ENCODE results near the gene PKD1L1. TPM values are rescaled to one million over a fixed set of nuclear protein-coding genes. Genes with fewer than 3 reads are reported as not detected.

Gene PKD1L1
- total RNA-seq, 1 donor from 2014 or later, result 0.40 TPM

DNA sequence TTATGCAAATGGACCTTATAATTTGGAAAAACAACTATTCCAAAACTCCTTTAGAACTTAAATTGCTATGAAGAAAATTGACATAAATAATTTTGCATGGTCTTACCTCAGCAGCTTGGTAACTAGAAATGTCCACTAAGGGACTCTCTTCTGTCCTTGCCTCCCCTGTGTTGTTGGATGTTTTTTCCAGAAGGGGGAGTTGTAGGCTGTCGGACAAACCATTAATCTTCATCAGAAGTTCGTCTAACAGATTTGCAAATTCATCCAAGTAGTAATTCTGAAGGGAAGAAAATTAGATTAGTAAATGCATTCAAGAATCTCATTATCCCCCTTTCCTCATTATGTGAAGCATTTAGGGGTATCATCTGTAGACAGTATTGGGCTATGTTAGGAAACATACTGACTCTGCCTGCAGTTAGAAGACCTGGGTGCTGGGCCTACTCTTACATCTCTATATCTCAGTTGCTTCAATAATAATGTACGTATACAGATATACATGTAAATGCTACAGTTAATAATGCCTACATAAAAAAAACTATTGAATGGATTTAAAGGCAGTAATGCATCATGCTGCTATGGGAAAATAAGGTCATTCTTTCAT is 155.6 kb downstream of the PKD1L1 start:
- ChIA-PET POLR2A (no interaction called here), CTCF (no interaction called here)
- Mint-ChIP-seq H3K27me3 (no peaks in the 10 kb centered on the region), H3K27ac (no peak overlapping the region), H3K9me3 (no peaks in the 10 kb centered on the region), H3K4me3 (no peak overlapping the region), H3K36me3 (ENCODE audit: low read depth) (no peaks in the 10 kb centered on the region), H3K4me1 (no peaks in the 10 kb centered on the region)
- ATAC-seq (ENCODE audit: low read depth) (no peak), DNase-seq (no peak)
- intact Hi-C loops (cut with micrococcal nuclease), result loop anchor here (1.0 kb wide), 1 partner anchor 177 kb away; no protein-coding TSS in a partner anchor
- TF ChIP-seq, protein P1, sequence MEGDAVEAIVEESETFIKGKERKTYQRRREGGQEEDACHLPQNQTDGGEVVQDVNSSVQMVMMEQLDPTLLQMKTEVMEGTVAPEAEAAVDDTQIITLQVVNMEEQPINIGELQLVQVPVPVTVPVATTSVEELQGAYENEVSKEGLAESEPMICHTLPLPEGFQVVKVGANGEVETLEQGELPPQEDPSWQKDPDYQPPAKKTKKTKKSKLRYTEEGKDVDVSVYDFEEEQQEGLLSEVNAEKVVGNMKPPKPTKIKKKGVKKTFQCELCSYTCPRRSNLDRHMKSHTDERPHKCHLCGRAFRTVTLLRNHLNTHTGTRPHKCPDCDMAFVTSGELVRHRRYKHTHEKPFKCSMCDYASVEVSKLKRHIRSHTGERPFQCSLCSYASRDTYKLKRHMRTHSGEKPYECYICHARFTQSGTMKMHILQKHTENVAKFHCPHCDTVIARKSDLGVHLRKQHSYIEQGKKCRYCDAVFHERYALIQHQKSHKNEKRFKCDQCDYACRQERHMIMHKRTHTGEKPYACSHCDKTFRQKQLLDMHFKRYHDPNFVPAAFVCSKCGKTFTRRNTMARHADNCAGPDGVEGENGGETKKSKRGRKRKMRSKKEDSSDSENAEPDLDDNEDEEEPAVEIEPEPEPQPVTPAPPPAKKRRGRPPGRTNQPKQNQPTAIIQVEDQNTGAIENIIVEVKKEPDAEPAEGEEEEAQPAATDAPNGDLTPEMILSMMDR (IDR thresholded peaks at IDR 0.05), result no peak

DNA sequence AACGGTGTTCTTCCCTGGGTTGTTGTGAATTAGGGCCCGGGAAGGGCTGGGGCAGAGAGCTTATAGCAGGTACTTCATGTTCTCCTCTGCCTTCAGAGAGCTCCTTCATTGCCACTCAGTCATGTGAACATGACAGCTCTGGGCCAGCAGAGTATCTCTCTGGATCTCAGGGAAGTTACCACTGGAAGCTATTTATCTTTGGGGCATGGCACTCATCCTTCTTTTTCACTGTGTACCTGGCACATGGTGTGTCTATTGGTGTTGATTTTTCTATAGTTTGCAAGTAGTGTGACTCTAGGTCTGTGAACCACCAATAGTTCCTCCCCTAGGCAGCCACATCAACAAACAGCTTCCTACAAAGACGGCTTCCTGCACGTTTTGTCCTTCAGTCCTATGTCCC is 156.6 kb downstream of the PKD1L1 start:
- Mint-ChIP-seq H3K9me3 (no peaks in the 10 kb centered on the region), H3K4me3 (no peak overlapping the region), H3K4me1 (no peaks in the 10 kb centered on the region), H3K27me3 (no peaks in the 10 kb centered on the region), H3K27ac (no peak overlapping the region), H3K36me3 (ENCODE audit: low read depth) (no peaks in the 10 kb centered on the region)
- ChIA-PET CTCF (no interaction called here), POLR2A (no interaction called here)
- no peak for DNase-seq
- TF ChIP-seq, protein P1 (IDR thresholded peaks at IDR 0.05), result no peak
- intact Hi-C loops (cut with micrococcal nuclease), result loop anchor here (1.0 kb wide), 1 partner anchor 178 kb away; no protein-coding TSS in a partner anchor
- ATAC-seq (ENCODE audit: low read depth), result no peak

DNA sequence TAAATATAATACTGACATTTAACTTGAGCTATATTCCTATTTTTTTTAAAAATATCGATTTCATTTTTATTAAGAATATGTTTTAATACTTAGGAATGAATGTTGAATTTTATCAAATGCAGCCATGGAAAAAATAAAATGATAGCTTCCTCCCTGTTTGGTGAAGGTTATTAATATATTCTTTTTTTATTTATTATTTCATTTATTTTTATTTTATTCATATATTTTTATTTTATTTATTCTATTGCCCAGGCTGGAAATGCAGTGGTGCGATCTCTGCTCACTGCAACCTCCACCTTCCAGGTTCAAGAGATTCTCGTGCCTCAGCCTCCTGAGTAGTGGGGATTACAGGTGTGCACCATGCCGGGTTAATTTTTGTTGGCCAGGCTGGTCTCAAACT is 160.2 kb downstream of the PKD1L1 start:
- H3K4me3 Mint-ChIP-seq, result no peak overlapping the region
- no peak overlapping the region for H3K27ac Mint-ChIP-seq
- TF ChIP-seq, protein P1 (IDR thresholded peaks at IDR 0.05), result no peak
- peaks cover 2% of the 10 kb centered on the region for H3K27me3 Mint-ChIP-seq
- no peak for ATAC-seq (ENCODE audit: low read depth)
- ChIA-PET POLR2A (no interaction called here), CTCF (no interaction called here)
- intact Hi-C loops (cut with micrococcal nuclease), result no loop called here
- no peaks in the 10 kb centered on the region for H3K4me1 Mint-ChIP-seq
- H3K9me3 Mint-ChIP-seq, result no peaks in the 10 kb centered on the region
- no peaks in the 10 kb centered on the region for H3K36me3 Mint-ChIP-seq (ENCODE audit: low read depth)
- no peak for DNase-seq

DNA sequence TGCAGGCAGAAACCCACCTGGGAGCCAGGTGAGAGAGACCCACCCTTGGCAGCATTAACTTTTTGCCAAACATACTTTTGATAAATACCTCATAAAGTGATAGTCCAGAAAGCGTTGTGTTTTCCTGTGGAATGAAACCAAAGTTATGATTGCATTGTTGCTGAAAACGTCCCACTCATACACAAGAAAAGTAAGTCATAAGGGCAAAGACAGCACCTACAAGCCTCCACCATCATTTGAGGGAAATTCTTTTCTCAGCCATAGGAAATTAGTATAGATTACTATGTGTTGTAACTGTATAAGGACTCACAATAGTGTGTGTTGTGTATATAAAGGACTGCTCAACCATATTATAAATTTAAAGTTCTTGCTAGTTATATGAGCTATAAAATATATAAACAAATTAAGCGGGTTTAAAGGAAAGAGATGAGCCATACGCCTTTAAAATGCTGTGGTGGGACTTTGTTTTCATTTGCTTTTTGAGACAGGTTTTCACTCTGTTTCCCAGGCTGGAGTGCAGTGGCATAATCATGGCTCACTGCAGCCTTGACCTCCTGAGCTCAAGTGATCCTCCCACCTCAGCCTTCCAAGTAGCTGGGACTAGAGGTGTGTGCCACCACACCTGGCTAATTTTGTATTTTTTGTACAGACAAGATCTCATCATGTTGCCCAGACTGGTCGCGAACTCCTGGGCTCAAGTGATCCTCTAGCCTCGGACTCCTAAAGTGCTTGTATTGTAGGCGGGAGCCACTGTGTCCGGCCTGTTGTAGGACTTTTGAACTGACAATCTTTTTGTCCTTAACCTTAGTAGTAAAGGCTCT is 160.8 kb downstream of the PKD1L1 start:
- peaks cover 2% of the 10 kb centered on the region for H3K27me3 Mint-ChIP-seq
- ChIA-PET POLR2A (no interaction called here), CTCF (no interaction called here)
- TF ChIP-seq, protein P1 (IDR thresholded peaks at IDR 0.05), result no peak
- intact Hi-C loops (cut with micrococcal nuclease), result no loop called here
- H3K4me1 Mint-ChIP-seq, result no peaks in the 10 kb centered on the region
- no peaks in the 10 kb centered on the region for H3K36me3 Mint-ChIP-seq (ENCODE audit: low read depth)
- no peak overlapping the region for H3K27ac Mint-ChIP-seq
- DNase-seq, result no peak
- ATAC-seq (ENCODE audit: low read depth), result no peak
- no peak overlapping the region for H3K4me3 Mint-ChIP-seq
- no peaks in the 10 kb centered on the region for H3K9me3 Mint-ChIP-seq

DNA sequence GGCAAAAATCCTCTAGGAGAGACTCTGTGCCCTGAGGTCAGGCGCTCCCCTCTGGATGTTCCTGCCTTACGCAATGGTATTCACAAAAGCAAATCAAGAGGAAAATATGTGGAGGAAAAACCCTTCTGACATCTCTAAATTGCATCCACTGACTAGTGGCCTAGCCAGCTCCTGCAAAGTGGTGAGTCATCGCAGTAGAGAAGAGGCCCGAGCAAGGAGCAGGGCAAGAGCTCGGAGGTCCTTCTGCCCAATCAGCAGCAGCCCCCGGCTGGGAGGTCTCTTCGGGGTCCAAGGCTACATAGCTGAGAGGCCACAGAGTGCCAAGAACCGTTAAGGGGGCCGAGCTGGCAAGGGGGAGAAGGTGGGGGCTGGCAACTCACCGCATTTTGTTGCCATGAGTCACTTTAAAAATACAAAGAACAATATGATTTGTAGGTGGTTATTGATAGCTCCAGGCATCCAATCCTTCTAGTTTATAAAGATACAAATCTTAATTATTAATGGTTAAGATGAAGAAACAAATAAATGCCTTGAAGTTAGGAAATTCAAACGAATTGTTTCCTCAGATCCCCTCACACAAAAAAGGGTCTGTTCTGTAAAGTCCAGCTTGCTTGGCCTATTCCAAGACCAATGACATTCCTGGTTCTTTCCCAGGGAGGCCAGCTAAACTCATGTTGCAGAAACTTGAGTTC is 161.6 kb downstream of the PKD1L1 start:
- DNase-seq (no peak), ATAC-seq (ENCODE audit: low read depth) (no peak)
- Mint-ChIP-seq H3K9me3 (no peaks in the 10 kb centered on the region), H3K27ac (no peak overlapping the region), H3K4me3 (no peak overlapping the region), H3K36me3 (ENCODE audit: low read depth) (no peaks in the 10 kb centered on the region), H3K4me1 (no peaks in the 10 kb centered on the region), H3K27me3 (peaks cover 2% of the 10 kb centered on the region)
- intact Hi-C loops (cut with micrococcal nuclease), result no loop called here
- CTCF ChIA-PET, result no interaction called here
- POLR2A ChIA-PET, result no interaction called here
- TF ChIP-seq, protein P1 (IDR thresholded peaks at IDR 0.05), result no peak

Measured in activated B cell treated with CpG ODN at 0.5 μM for 24 hours (primary cell).